Activated CD4-positive, alpha-beta T cell treated with anti-CD3 and anti-CD28 coated beads, Interleukin-2, amount 50 U/mL, for 1 hour (primary cell): Measurements from ENCODE around the gene CDV3.
"Not testable (repeated sequence)": the region's sequence is repeated elsewhere in the genome, so short reads cannot be mapped to it uniquely, and the experiment has no call there.

Source experiments
- DNase-seq: peaks from one replicate; pipeline ENCODE4 v3.0.0-alpha.2; 2020

Gene CDV3, protein sequence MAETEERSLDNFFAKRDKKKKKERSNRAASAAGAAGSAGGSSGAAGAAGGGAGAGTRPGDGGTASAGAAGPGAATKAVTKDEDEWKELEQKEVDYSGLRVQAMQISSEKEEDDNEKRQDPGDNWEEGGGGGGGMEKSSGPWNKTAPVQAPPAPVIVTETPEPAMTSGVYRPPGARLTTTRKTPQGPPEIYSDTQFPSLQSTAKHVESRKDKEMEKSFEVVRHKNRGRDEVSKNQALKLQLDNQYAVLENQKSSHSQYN

DNA sequence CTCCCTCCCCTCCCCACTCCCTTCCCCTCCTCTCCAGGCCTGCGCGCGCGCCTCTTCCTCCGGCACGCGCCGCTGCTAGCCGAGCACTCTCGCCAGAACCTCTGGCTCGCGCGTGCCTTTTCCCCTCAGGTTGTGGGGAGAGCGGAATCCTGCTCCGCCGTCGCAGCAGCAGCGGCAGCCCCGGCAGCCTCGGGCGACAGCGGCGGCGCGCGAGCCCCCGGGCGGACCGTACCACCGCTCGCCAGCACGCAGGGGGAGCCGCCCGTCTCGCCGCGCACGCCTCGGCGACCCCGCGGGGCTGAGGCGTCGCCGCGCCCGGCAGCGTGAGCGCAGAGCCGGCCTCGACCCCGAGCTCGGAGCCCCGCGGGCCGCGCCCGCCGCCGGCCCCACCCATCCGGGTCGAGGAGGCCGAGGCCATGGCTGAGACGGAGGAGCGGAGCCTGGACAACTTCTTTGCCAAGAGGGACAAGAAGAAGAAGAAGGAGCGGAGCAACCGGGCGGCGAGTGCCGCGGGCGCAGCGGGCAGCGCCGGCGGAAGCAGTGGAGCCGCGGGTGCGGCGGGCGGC lies at the start of gene CDV3:
TSS of gene CDV3 (plus strand) at position 58 of the 566 bp plus-strand sequence. CDS start at position 417, 359 bp downstream.
- DNase-seq = no peak

DNA sequence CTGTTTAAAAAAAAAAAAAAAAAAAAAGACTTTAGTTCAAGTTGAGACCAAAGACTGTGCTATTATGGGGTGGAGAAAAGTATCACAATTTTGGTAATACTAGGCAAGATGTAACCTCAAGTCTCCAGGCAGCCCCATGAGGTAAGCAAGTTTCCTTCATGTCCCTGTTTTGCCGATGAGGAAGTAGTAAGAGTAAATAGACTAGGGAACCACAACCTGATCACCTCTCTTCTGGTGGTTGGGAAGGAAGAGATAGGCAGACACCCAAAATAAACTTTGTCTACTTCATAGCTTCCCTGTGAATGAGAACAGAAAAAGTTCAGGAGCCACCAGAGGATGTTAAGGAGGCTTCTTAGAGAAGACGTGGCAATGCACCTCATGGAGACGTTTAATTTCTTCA lies 49.7 kb upstream of the CDV3 start:
- not testable (repeated sequence) for DNase-seq

DNA sequence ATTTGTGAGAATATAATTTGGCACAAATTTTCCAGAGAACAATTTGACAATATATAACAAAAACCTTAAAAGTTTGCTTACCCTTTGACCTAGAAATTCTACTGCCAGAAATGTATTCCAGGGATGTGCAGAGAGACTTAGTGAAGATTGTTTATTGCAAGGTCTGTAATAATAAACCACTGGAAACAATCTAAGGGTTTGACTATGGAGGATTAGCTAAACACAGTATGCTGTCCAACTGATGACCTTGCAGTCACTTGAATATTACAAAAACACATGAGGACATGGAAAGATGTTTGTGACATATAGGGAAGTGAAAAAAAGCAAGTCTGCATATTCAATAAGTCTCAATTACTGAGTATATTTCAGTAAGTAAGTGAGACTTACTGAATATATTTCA lies 48.1 kb upstream of the CDV3 start:
- no peak for DNase-seq

DNA sequence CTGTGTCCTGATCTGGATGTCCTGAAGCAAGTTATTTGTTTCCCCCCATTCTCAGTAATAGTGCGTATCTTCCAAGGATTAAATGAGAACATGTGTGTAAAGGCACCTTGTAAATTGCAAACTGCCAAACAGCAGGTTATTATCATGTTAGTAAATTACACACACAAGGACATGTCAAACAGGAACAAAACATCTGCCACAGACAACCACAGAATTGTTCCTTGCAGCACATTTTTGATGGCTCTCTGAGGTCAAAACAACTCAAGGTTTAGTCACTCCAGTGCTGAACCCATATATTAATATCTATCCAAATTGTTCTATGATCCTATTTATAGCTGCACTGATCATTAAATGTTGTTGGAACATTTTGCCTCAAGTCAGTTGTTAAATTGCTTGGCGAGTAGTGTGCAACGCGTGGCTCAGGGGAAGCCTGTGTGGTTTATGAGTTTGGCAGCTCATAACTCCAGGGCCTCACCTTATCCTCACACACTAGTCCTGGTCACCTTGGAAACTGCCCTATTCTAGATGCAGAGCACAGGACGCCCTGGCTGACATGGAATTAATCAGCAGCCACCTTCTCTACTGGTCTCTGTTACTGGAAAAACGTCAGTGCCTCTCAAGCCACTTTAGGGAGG lies 46.3 kb upstream of the CDV3 start:
- no peak for DNase-seq

DNA sequence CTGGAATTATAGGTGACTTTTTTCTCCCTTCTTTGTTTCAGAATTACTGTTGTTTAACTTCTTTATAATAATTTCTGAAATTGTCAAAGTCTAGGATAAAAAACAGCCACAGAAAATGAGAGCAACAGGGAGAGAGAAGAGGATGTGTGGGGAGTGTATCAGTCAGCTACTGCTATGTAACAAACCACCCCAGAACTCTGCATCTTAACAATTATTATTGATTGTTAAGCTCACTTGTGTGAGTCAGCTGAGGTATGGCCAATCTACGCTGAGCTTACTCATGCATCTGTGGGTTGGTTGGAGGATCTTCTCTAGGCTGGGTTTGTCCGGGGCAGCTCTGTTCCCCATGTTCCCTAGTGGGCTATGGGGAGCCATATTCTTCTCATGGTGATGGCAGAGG lies 43.7 kb upstream of the CDV3 start:
- no peak for DNase-seq

DNA sequence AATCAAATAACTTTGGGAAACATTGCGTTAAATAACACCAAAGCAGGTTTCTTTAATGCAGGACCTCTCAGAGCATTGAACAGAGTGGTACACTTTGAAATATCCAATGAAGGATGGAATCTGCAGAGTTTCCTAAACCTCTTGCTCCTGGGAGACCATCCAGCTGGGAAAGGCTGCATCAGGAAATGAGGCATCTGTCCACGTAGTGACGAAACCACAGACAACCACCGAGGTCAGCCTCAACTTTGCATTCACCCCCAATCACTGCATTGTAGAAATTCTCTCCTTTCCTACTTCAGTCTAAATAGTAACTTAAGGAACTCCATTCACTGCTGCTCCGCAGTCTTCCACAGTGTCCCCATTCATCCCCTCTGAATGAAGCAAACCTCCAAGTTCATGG lies 41.5 kb upstream of the CDV3 start:
- DNase-seq = no peak

DNA sequence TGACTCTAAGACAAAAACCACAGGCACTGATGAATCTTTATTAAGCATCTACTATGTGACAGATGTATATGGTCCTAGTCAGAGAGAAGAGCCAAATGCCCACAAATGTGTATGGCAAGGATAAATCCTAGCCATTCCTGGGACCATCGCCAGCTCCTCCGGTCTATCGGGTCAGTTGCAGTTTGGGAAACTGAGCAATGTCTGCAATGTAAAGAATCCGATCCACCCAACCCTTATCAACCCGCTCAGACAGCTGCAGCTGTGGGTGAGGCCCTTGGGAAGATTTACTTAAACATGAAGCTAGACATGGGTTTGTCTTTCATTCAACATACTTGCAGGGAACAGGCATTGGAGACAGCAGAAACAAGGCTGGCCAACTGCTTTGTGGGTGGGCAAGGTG lies 40.5 kb upstream of the CDV3 start:
- DNase-seq = no peak

DNA sequence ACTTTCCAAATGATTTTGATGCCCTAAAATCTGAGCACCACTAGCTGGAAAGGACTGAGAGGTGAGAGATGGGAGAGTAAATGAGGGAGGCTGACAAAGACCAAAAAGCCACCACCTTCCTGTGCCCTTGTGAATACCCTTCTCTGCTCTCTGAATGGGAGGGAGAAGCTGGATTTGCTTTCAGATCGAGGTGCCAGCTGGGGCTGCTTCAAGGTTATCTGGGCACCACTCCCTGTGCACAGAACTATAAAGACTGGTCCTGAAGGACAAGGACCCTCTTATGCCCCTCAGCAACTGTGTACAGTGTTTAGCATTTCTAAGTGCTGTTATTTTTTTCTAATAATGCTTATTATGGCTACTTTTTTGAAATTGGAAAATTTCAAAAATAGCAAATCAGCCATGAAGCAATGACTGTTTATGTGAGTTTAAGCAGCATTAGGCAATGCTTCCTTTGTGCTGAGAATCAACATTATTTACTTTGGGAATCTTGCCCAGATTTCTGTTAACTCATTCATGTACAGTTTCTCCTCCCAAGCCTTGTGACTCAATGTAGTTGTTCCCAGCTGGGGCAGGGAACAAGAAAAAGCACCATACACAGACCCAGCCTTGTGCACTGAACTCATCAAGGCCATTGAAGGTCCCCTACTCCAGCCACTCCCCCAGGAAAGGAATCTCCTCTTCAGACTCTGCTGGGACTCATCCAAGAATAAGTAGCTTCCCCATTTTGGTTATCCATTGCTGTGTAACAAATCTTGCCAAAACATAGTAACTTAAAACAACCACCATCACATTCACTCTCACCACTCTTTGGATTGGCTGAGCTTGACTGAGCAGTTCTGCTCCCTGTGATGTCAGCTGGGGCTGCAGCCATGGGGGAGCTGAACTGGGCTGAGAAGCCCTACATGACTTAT lies 37.3 kb upstream of the CDV3 start:
- DNase-seq = no peak

DNA sequence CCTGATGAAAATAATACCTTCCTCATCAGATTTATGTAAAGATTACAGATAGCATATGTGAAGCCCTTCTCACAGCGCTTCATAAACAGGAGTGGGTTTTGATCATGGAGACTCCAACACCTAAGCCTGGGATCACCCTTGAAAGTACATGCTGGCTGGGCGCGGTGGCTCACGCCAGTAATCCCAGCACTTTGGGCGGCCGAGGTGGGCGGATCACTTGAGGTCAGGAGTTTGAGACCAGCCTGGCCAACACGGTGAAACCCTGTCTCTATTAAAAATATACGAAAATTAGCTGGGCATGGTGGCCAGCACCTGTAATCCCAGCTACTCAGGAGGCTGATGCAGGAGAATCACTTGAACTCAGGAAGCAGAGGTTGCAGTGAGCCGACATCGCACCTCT lies 36.4 kb upstream of the CDV3 start:
- not testable (repeated sequence) for DNase-seq

DNA sequence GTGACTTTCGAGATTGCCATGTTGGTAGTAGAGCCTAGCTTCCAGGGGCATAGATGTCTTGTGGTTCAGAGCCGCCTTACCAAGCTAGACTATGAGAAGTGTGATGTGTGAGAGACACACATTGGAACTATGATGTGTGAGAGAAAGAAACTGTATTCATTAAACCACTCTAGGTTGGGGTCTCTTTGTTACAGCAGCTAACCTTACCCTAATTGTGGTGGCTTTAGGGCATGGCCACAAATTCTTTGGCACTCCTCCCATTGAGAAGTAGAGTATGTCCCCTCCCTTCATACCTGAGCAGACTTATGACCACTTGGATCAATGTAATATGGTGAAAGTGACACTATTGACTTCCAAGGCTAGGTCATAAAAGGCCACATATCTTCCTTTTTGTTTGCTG lies 35.3 kb upstream of the CDV3 start:
- no peak for DNase-seq

DNA sequence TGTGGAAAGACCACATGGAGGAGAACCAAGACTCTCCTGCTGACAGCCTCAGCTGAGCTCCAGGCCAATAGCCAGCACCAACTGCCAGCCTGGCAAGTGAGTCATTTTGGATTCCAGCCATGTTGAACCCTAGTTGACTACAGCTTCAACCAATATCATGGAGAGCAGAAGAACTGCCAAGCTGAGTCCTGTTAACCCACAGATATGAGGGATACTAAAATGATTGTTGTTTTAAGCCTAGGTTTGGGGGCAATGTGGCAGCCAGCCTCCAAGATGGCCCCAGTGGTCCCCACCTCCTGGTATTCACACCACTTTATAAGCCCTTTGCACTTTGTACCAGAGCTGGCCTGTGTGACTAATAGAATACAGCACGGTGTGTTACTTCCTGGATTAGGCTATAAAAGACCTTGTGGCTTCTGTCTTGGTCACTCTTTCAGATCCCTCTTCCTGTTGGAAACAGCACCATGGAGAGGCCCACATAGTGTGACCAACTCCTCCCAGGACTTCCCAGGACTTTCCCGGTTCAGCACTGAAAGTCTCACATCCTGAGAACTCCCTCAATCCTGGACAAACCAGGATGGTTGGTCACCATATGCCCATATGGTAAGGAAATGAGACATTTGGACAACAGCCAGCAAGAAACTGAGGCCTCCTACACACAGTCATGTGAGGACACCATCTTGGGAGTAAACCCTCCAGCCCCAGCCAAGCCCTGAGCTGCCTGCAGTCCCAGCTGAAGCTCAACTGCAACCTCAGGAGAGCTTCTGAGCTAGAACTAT lies 32.4 kb upstream of the CDV3 start:
- no peak for DNase-seq

DNA sequence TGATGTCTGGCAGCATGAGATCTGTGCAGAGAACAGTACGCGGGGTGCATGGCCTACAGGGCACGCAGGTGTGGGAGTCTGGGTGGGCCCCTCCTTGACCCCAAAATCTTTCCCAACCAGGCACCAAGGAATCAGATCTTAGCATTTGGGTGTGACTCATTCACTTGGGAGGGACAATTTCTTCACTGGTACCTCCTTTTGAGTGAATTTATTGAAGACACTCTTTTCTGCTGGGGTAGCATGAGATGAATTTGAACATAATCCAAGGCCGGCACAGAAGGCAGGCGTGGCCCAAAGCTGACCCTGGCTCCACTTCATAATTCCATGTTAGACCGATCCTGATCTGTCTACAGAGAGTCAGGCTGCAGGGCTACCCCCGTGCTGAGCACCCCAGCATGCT lies 30.6 kb upstream of the CDV3 start:
- DNase-seq = no peak

DNA sequence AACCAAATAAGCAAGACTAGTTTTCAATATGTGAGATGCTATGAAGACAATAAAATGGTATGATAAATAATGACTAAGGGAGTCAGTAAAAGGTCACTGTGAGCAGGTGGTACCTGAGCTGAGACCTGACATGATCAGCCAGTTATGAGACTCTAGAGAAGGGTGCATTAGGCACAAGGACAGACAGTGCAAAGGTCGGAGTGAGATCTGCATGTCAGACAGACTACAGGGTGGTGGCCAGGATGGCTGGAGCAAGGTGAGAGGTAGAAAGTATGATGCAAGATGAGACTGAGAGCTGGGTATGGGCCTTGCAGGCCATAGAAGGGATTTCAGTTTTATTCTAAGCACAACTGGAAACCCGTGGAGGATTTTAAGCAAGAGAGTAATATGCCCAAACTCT lies 28.5 kb upstream of the CDV3 start:
- DNase-seq = not testable (repeated sequence)

DNA sequence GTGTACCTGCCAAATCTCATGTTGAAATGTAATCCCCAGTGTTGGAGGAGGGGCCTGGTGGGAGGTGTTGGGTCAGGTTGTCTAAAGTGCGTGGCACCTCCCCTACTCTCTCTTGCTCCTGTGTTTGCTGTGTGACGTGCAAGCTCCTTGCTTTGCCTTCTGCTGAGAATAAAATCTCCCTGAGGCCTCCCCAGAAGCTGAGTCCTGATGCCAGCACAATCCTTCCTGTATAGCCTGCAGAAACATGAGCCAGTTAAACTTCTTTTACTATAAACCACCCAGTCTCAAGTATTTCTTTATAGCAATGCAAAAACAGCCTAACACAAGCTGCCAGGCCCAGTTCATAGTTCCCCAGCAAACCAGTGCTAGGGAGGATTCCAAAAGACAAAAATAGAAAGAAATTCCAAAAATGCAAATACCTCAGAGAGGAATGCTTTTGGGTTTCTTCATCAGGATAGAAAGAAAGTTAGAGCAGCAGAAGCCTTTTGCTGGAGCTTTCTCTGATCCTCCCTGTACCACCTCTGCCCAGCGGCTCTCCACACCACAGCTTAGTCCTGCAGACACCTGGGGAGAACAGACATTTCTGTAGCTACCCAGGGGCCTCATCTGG lies 25.9 kb upstream of the CDV3 start:
- no peak for DNase-seq

DNA sequence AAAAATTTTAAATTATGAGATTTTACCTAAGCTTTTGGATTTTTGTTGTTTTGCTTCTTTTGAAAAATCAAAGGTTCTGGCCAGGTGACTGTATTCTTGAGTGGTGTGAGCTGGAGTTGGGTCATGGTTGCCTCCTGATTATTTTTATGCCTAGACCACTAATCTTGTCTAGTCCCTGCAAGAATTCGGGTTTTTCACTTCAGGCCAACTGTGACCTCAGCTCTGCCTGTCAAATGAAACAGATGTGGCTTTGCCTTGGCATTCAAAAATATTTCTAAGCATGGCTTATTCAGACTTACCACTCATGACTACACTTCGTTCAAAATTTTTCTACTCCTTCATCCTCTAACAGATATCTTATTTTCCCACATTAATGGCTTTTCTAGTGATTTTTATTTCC lies 25.4 kb upstream of the CDV3 start:
- DNase-seq = no peak

DNA sequence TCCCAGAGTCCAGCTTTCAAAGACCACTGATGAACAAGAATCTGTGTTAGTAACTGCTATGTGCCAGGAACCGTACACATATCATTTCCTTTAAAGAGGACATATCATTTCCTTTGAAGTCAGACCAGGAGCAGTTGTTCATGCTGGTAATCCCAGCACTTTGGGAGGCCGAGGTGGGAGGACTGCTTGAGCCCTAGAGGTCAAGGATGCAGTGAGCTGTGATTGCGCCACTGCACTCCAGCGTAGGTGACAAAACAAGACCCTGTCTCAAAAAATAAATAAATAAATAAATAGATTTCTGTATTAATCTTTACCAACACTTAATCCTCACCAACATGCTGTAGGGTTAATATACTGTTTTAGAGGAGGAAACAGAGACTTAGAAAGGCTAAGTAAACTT lies 23.9 kb upstream of the CDV3 start:
- DNase-seq = no peak

DNA sequence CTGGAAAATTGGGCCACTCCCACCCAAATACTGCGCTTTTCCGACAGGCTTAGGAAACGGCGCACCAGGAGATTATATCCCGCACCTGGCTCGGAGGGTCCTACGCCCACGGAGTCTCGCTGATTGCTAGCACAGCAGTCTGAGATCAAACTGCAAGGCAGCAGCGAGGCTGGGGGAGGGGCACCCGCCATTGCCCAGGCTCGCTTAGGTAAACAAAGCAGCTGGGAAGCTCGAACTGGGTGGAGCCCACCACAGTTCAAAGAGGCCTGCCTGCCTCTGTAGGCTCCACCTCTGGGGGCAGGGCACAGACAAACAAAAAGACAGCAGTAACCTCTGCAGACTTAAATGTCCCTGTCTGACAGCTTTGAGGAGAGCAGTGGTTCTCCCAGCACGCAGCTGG lies 21.9 kb upstream of the CDV3 start:
- DNase-seq = not testable (repeated sequence)

DNA sequence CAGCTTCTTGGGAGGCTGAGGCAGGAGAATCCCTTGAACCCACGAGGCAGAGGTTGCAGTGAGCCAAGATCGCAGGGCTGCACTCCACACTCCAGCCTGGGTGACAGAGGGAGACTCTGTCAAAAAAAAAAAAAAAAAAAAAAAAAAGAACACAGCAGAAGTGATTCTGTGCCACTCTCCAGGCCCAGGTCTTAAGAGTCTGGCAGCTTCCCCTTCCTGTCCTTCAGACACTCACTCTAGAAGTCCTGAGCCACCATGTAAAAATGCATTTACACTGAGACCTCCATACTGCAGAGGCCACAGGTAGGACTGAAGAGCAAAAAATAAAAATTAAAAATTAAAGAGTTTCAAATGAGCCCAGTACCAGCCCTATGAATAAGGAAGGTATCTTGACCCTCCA lies 11.8 kb upstream of the CDV3 start:
- DNase-seq = no peak

DNA sequence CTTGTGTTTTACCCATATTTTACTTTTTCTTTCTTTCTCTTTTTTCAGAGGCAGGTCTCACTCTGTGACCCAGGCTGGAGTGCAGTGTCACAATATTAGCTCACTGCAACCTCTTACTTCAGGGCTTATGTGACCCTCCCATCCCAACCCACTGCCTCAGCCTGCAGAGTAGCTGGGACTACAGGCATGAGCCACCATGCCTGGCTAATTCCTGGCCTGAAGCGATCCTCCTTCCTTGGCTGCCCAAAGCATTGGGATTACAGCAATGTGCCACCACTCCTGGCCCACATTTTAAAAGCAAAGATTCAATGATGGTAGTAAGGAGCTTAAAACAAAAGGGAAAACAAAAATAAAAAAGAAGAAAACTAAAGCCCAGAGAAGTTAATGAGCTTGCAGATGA lies 11.1 kb upstream of the CDV3 start:
- no peak for DNase-seq

DNA sequence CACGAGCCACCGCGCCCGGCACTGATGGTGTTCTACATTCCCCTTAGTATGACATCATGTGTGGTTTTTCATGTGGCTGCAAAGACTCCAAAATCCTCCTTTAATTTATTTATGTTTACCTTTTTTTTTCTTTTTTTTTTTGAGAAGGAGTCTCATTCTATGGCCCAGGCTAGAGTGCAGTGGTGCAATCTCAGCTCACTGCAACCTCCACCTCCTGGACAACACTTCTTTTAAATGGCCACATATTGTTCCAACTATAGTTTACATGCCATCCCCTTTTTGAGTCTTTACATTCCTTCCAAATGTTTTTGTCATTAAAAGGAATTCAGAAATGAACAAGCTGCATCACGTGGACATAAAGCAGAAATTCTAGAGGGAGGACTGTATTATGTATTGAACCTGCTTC lies 10.3 kb upstream of the CDV3 start:
- DNase-seq = no peak

DNA sequence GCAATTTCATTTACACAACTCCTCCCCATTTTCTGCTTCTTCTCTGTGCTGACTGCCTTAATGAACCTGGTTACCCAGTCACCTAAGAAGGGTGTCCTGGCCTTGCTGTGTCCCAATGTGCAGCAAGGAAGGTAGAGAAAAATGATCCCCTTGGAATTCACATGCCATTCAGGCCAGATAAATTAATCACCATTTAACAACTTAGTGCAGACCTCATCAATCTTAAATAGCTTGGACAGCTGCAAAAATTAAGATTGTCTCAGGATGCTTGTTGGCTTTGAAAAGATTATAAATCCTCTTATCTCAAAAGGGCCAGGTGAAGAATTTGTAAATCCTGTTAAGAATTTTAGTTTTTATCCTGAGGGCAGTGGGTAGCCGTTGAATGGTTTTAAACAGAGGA lies 9.7 kb upstream of the CDV3 start:
- no peak for DNase-seq

DNA sequence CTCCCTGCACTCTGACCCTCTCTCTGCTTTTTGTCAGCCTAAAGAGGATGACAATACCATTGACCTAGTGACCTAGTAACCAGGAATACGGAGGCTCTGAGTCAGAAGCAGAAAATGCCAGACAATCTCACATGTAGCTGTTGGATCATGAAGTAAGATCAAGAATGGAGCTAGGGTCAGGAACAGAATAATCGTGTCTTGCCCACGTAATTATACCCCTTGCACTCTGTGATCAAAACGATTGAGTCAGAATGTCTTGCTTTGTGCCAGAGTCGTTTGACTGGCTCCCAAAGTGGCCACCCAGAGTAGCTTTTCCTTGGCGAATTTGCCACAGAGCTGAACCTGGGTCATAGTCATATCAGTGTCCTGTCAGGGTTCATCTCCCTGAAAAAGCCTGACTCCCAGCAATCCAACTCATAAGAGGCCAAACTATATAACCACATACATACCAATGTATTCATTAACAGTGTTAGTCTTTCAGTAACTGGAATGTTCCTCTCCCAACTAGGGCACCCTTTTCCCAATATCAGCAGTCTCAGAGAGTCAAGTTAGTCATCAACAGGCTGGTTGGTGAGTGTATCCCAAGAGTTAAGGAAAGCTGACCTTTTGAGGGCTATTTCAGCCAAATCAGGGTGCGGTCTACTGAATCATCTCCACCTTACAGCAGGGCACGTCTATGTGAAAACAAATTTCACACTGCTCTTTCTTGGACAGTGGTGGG lies 5.0 kb upstream of the CDV3 start:
- no peak for DNase-seq
